Fibroblast of skin of abdomen (primary cell): Measurements from ENCODE around the gene CYP26C1.
A peak's percentile ranks its signal among the peaks of the same experiment; 100 is the strongest.
"Not testable (repeated sequence)": the region's sequence is repeated elsewhere in the genome, so short reads cannot be mapped to it uniquely, and the experiment has no call there.

Source experiments
- DNase-seq: peaks from one replicate; pipeline ENCODE4 v3.0.0-alpha.2; 2013

Gene CYP26C1

DNA sequence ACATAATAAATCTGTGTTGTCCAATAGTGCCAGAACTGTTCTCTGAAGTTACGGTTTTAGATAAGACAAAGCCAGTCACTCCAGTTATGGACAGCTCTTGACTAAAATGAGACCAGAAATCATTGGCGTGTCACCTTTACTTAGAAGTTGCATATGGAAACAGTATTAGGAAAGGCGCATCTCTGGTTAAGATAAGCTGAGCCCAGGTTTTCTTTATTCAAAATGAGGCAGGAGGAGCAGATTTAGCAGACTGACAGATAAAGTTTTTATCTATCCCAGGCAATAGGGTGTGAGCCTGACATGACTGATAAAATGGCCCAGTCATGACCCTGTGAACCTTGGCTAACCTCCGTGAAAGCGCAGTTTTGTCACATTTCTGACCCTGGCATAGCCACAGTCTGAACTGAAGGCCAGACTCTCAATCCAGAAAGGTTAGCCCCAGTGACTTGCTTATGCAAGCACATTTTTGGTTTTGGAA lies 17.3 kb downstream of the CYP26C1 start:
- DNase-seq = no peak

DNA sequence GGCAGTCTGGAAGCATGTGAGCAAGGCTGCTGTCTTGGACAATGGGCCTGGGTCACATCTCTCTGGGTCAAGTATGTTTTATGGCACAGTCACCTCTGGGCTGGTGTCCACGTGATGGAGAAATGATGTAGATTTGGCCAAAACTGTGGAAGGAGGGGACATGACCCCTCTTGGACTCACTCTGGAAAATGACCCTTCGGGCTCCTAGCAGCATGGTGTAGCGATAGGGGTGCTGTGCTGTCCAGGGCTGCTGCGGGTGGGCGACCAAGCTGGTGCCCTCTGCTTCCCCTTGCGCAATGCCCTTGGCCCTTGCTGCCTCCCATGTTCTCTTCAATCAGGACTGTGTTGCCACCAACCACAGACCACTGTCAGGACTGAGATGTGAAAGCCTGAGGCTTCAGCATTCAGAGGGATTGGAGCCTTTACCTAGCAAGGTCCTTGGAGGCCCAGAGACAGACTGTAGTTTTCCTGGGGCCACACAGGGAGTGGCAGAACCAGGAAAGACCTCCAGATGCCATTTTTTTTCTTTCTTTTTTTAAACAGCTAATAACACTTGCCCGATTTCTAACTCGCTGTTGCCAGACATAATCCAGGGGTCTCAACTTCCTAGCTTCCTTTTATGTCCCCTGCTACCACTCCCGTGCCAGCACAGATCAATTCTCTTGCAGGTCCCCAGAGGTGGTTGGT lies 19.2 kb downstream of the CYP26C1 start:
- DNase-seq = no peak

DNA sequence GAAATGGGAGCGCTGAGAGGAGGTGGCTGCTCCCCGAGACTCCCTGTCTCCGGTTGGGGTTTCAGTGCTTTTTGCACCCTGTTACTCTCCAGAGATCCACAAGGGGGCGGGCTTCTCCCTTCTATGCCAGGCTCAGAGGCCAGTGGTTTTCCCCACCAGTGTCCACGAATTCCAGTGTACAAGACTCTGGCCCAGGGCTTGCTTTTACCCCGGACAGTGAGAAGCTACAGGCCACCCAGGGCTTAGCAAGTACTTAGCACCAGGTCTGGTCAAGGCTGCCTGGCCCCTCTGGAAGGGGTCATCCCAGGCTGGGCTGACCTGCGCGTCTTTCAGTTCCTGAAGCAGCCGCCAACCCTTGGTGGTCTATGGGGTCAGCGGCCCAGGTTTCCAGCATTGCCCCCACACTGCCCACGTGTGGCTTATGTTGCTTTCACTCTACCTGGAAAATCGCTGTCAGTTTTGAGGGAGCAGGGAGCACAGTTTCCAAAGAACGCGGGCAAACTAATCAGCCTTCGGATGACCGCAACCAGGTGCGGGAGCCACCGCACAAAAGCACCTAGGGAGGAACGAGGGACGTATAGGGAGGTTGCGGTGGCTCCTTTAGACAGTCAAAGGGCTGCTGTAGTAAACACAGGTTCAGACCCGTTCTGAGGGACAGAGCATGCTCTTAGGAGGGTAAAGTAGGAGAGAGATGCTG lies 19.9 kb downstream of the CYP26C1 start:
- DNase-seq = peak; percentile 53

DNA sequence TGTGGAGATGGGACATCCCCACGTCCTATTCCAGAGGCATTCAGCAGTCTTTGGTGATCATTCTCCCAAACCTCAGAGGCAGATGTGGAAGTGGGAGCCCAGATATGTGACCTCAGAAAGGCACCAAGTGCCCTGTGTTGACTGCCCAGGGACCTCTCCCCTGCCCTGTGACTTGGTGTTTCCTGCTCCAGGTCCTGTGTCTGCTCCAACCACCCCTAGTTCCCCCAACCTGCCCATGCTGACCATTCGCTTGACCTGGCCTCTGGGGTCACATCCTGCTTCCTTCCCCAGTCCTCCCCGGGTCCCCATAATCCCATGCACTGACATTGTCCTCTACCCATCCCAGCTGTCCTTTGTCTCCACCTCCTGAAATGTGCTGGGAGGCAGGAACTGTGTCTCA lies 20.7 kb downstream of the CYP26C1 start:
- no peak for DNase-seq

DNA sequence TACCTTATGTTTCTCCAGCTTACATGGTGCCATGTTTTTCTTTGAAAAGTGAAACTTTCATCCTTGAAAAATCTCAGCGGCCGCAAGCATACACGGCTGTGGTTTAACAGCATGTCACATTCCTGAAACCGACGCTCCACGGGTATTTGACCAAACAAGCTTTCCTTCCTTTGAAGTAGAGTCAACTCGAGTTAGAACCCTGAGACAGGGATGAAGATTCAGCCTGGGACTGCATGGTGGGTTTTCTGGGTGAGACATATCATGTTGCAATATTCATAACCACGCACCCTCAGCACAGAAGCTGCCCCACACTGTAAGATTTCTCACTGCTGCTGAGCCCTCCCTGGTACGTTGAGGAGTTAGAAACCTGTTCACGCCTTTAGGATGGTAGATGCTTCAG lies 21.2 kb downstream of the CYP26C1 start:
- peak; percentile 57 for DNase-seq

DNA sequence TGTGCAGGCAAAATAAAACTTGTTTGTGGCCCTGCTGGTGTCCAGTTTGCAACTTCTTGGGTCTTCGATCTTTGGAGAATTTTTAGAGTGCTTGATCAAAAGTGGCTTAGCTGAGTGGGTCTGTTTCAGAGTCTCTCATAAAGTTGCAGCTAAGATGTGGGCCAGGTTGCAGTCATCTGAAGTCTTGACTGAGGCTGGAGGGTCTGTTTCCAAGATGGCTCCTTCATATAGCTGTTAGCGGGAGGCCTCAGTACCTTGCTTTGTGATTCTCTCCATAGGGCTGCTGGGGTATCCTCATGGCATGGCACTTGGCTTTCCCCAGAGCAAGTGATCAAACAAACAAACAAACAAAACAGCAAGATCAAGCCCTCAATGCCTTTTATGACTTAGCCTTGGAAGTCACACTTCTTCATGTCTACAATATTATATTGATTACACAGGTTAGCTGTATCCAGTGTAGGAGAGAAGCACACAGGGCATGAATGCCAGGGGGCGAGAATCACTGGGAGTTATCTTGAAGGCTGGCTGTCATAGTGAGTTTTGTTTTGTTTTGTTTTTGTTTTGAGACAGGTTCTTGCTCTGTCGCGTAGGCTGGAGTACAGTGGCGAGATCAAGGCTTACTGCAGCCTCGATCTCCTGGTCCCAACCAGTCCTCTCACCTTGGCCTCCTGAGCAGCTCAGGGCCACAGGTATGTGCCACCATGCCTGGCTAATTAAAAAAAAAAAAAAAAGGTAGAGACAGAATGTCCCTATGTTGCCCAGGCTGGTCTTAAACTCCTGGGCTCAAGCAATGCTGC lies 23.3 kb downstream of the CYP26C1 start:
- no peak for DNase-seq

DNA sequence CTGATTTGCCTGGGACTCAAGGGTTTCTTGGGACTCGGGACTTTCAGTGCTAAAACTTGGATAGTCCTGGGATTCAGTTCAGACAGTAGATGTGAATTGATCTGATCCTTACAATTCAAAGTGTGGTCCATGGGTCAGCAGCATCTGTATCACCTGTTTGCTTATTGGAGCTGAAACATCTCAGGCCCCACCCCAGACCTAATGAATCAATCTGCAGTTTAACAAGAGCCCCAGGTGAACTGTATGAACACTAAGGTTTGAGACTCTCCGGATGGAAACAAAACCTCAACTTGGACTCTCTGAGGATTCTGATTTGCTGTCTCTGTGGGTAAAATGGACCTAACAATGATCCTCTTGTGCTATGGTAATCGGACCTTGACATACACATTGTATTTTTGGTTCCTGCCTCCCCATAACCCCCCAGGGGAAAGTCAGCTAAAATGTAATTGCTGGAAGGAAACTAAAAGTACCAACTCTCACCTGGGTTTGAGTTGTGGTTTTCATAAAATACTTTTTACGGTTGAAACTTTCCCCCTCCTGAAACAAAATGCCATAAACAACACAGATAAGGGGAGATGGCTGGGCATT lies 24.8 kb downstream of the CYP26C1 start:
- DNase-seq = no peak

DNA sequence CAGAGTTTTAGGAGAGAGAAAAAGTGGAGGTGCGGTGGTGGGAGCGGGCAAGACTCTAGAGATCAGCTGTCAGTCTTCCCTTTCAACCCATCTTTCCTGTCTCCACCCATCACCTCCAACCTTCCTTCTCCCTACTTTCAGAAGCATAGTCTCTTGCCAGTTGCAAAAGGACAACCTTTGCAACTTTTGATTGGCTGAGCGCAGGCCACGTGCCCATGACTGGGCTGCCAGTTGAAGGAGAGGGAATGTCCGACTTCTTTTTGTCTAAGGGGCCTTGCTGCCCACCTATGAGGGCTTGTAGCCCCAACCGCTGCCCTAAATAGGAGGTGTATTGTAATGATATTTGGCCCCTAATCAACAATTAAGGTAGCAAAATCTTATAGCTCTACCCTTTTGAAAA lies 25.7 kb downstream of the CYP26C1 start:
- DNase-seq = no peak

DNA sequence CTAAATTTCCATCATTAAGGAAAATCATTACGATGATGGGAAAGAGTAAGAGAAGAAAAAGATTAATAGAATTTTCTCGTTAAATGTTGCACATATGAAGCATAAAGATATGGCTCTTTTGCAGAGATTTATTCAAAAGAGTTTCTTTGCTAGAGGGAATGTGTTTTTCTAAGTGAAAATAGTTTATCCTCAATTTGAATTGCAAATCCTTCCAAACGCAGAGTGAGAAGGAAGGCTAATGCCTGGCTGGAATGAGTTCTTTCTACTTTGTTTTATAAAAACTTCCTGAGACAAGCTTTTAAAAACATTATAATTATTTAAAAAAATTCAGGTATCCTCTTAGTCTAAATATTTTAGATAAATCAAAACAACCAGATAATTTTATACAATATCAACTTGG lies 27.2 kb downstream of the CYP26C1 start:
- DNase-seq = no peak

DNA sequence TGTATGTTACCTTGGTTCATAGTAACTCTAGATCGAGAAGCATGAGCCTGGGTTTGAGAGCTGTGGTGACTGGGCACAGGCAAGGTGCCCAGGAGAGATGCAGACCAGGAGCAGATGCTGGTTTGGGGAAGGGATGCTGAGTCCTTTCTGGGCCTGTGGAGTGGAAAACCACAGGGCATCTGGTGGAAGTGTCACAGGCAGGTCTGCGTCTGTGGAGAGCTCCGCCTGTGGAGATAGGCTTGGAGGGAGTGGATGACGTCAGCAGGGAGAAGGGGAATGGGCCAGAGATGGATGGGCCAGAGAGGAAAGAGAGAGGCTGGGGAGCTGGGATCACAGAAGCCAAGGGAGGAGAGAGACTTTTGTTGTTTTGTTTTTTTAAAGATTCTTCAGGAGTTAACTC lies 27.9 kb downstream of the CYP26C1 start:
- DNase-seq = no peak

DNA sequence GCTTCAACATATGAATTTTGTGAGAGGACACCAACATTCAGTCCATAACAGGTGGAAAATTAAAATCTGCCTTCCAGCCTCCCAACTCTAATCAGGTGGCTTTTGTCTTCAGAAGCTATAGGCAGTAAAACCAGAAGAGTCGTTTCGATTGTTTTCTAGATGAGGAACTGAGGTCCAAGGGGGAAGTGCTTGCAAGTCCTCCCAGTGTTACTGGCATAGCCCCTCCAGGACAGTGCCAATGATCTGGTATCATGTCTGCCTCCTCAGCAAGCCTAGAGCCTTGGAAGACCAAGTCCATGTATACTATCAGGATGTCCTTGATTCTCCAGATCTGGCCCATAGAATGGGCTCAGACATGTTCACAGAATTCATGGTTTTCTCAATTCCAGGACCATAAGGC lies 30.0 kb downstream of the CYP26C1 start:
- no peak for DNase-seq

DNA sequence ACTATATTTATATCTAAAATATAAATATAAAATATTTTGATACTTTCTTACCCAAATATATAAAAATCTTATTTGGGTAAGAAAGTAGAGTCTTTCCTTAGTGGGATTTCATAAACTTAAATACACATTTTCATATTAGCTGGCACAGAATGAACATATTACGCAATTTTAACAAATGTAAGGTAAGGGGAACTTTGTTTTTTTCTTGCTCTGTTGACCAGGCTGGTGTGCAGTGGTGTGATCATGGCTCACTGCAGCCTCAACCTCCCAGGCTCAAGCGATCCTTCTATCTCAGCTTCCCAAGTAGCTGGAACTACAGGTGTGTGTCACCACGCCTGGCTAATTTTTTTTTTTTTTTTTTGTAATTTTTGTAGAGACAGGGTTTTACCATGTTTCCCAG lies 31.4 kb downstream of the CYP26C1 start:
- no peak for DNase-seq

DNA sequence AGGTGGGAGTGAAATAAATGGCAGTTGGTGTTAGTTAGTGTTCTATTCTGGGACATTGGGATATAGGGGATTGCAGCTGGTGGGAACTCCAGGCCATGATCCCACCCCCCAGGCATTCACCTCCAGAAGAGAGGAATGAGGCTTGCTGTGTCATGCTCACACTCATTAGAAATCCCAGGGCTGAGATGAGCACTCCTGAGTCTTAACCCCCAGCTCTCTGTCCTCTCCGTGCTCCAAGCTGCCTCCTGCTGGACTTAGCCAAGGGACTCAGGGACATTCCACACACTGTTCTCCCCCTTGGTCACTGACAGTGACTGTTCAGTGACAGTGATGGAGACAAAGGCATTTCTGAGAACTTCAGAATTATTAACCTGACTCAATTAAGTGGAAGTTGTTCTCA lies 34.6 kb downstream of the CYP26C1 start:
- no peak for DNase-seq

DNA sequence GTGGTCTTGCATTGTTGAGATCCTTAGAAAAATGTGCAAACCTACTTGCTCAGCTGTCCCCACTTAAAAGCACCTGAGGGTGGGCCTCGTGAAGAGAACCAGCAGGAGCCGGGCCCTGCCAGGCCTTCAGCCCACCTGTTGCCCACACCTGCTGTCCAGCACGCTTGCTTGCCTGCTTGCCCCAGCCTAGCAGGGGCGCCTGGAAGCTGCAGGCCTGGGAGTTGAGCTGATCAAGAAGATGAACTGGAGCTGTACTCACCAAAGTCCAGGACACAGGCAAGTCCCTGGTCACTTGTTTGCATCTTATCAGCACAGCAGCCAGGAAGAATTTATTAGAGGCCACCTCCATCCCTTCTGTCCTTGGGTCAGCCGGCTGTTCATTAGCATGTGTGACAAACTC lies 36.3 kb downstream of the CYP26C1 start:
- no peak for DNase-seq

DNA sequence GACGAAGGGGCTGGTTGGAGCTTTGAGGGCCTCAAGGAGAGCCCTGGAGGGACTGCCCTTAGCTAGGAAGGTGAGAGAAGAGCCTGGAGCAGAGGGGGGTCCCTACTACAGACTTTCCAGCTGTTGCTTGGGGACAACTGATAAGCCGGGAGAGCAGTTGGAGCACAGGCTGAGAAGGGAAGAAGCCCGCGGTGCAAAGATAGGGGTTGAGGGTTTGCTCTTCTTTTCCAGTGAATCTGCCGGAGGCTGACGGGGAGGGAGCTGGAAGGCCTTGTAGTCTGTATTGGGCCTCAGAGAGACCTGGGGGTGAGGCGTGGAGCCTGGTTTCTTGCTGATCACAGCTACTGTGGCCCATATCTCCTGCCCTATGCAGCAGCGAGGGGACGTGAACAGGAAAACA lies 36.8 kb downstream of the CYP26C1 start:
- no peak for DNase-seq

DNA sequence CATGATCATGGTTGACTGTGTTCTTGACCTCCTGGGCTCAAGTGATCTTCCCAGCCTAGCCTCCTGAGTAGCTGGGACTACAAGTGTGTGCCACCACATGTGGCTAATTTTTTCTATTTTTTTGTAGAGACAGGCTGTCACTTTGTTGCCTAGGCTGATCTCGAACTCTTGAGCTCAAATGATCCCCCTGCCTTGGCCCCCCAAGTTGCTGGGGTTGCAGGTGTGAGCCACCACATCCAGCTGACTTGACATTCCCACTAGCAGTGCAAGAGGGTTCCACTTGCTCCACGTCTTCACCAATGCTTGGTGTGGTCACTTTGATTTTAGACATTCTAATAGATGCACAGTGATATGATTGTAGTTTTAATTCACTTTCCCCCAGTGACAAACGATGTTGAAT lies 38.2 kb downstream of the CYP26C1 start:
- DNase-seq = no peak

DNA sequence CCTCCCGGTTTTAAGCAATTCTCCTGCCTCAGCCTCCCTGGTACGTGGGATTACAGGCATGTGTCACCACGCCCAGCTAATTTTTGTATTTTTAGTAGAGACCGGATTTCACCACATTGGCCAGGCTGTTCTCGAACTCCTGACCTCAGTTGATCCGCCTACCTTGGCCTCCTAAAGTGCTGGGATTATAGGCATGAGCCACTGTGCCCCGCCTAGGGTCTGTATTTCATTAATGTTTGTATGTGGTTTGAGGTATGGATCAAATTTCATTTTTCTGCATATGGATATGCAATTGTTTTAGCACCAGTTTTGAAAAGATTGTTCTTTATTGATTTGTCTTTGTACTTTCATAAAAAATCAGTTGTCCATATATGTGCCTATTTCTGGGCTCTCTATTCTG lies 39.1 kb downstream of the CYP26C1 start:
- DNase-seq = no peak

DNA sequence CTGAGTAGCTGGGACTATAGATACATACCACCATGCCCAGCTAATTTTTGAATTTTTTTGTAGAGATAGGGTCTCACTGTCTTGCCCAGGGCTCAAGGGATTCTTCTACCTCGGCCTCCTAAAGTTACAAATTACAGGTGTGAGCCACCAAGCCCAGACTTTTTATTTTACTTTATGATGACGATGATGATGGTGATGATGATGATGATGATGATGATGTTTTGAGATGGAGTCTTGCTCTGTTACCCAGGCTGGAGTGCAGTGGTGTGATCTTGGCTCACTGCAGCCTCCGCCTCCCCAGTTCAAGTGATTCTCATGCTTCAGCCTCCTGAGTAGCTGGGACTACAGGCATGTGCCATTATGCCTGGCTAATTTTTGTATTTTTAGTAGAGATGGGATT lies 40.5 kb downstream of the CYP26C1 start:
- not testable (repeated sequence) for DNase-seq

DNA sequence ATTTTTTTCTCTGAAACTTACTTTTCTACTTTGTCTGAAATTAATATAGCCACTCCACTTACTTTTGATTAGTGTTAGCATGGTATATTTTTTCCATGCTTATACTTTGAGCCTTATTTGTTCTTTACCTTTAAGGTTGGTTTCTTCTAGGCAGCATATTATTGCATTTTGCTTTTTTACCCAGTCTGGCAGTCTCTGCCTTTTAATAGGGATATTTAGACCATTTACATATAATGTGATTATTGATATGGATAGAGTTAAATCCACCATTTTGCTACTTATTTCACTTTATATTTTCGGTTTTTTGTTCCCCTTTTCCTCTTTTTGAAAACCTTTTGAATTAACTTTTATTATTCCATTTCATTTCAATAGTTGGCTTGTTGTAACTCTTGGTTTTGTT lies 43.4 kb downstream of the CYP26C1 start:
- no peak for DNase-seq

DNA sequence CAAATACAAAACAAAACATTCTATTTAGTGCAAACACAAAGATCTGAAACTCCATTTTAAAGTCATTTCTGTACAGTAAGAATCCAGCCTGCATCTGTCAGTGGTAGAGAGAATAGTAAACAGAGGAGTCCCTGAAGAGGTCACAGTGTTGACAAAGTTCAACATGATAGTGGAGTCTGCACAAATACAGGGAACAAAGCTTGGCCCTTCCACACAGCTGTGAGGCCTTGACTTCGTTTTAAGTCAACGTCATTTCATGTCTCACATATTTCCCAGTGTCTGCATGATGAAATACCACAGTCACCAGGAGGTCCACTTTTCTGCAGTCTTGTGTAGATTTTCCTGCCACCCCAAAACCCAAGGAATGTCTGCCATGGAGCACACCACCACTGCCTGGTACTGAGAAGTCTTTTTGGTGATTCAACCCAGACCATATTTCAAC lies 46.1 kb downstream of the CYP26C1 start:
- peak; percentile 73 for DNase-seq

DNA sequence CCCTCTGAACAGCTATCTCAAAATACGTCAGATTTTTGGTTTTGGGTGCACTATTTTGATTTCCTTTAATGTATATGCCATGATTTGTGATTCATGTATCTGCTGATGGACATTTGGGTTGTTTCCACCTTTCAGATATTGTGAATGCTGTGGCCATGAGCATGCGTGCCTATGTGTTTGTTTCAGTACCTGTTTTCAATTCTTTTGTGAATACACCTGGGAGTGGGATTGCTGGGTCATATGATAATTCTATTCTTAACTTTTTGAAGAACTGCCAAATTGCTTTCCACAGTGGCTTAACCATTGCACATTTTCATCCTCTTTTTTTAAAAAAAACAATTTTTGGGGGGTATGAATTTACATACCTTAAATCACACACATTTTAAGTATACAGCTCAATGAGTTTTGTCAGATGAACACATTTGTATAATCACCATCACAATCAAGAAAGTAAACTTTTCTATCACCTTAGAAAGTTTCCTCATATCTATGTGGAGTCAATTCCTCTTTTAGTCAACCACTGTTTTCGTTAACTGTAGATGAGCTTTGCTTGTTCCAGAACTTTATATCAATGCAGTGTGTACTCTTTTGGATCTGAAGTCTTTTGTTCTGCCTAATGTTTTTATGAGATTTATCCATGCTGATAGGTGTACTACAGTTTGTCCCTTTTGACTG lies 50.0 kb downstream of the CYP26C1 start:
- DNase-seq = no peak

DNA sequence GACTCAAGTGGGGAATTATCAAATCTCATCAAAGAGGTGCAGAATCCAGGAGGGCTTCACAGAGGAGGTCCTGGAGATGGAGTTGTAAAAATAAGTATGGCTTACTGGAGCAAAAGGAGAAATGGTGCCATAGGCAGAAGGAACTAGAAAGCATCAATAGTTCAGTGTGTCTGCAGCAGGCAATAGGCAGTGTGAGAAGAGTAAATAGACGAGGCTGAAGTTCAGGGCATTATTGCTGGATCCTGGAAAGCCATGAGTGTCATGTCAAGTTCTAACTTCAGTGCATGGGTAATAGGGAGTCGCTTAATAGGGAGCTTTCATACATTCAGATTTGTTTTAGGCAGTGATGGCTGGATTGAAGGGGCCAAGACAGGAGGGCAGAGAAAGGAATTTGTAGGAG lies 52.4 kb downstream of the CYP26C1 start:
- DNase-seq = no peak
